Upper lobe of left lung (tissue), 4 donors: ENCODE results near the gene EXOC6.

ENCODE experiments used
- EP300 ChIP-seq, 4 donors: sonication (generic); formaldehyde crosslinking; IDR thresholded peaks; one replicate each; pipeline ENCODE4 v1.5.1; 2017; ENCODE audit warnings: antibody characterized with exemption in 4 of 4, control low read depth in 2 of 4
- POLR2A ChIP-seq, 4 donors: fragments of 450-650 bp; IDR thresholded peaks; one replicate each; pipeline ENCODE4 v1.5.1; 2016 to 2017; ENCODE audit warnings: antibody characterized with exemption in 4 of 4, mild to moderate bottlenecking in 2 of 4
- POLR2AphosphoS5 ChIP-seq, 2 donors: sonication (generic); formaldehyde crosslinking; IDR thresholded peaks; one replicate each; pipeline ENCODE4 v1.5.1; 2017; ENCODE audit warnings: antibody characterized with exemption in 2 of 2
- TF ChIP-seq, protein P1 (sequence below), 6 experiments: fragments of 450-650 bp in 4 of 6; fragments of 200-600 bp in 2 of 6; sonication (generic) in 2 of 6; IDR thresholded peaks; one replicate each; pipeline ENCODE4 v1.5.1; 2016 to 2019; ENCODE audit warnings: antibody characterized with exemption in 6 of 6

DNA sequence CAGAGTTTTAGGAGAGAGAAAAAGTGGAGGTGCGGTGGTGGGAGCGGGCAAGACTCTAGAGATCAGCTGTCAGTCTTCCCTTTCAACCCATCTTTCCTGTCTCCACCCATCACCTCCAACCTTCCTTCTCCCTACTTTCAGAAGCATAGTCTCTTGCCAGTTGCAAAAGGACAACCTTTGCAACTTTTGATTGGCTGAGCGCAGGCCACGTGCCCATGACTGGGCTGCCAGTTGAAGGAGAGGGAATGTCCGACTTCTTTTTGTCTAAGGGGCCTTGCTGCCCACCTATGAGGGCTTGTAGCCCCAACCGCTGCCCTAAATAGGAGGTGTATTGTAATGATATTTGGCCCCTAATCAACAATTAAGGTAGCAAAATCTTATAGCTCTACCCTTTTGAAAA is 238.0 kb downstream of the EXOC6 start:
- TF ChIP-seq, protein P1, sequence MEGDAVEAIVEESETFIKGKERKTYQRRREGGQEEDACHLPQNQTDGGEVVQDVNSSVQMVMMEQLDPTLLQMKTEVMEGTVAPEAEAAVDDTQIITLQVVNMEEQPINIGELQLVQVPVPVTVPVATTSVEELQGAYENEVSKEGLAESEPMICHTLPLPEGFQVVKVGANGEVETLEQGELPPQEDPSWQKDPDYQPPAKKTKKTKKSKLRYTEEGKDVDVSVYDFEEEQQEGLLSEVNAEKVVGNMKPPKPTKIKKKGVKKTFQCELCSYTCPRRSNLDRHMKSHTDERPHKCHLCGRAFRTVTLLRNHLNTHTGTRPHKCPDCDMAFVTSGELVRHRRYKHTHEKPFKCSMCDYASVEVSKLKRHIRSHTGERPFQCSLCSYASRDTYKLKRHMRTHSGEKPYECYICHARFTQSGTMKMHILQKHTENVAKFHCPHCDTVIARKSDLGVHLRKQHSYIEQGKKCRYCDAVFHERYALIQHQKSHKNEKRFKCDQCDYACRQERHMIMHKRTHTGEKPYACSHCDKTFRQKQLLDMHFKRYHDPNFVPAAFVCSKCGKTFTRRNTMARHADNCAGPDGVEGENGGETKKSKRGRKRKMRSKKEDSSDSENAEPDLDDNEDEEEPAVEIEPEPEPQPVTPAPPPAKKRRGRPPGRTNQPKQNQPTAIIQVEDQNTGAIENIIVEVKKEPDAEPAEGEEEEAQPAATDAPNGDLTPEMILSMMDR (IDR thresholded peaks at IDR 0.05) = no peak
- TF ChIP-seq POLR2A (IDR thresholded peaks at IDR 0.05) (no peak), POLR2AphosphoS5 (IDR thresholded peaks at IDR 0.05) (no peak), EP300 (IDR thresholded peaks at IDR 0.05) (no peak)
